Activated T-cell treated with anti-CD3 and anti-CD28 coated beads, Interleukin-2, amount 50 U/mL, for 1 hour (primary cell): ENCODE results near the gene HGD.

ENCODE experiments used
- DNase-seq: peaks from one replicate; pipeline ENCODE4 v3.0.0-alpha.2; 2020

HGD gene

DNA sequence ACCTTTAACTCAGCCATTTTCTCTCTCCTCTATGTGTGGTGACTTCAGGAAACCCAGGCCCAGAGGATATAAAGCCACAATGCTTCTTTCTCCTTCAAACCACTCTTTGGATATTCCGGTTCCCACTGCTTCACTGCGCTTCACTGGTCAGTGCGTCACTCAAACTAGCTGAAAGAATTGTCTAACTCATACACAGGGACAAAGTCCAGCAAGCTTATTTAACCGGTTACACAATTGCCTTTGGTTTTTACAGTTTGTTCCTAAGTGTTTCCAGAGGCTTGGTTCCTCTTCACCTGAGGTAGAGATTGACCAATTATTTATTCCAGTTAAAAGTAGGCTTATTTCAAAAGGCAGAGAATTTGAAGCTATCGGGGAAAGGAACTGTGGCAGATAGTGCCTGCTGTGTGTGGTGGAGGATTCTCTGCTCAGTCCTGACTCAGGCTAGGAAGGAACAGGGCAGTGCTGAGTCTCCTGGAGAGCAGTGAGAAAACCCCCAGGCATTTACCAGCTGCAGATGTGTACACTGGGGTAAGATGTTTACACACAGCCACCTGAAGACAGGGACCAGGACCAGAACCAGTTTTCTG lies at the start of gene HGD:
Gene HGD, minus strand, starts transcription at position 145 of the 587 bp plus-strand sequence. Its CDS starts 128 bp downstream, at position 17.
- no peak for DNase-seq

- DNase-seq, result no peak
Measured at GRCh38 chr3:120730576-120731542, 48.8 kb upstream of the HGD start.

- DNase-seq, result no peak
Measured at GRCh38 chr3:120726791-120727190, 44.8 kb upstream of the HGD start.

GRCh38 chr3:120719167-120719834 lies 37.3 kb upstream of the HGD start:
- DNase-seq, result peak; percentile 80

- DNase-seq, result no peak
Measured at GRCh38 chr3:120713262-120713661, 31.2 kb upstream of the HGD start.

DNA sequence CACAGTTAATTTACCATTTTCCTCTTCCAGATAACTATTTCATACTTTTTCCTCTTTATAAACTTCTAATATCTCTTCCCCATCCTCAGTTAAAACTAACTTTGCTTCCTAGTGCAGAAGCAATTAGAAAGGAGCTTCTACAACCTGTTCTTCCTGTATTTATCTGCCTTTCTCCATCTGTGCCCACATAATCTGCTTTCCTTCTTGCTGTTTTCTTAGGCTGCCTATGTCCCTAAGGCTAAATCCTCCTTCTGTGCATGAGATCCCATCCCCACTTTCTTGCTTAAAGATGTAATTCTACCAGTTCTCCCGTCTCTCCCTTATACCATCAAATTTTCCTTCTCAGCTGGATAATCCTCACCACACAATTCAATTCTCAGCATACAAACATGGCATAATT lies 28.3 kb upstream of the HGD start:
- DNase-seq, result no peak

GRCh38 chr3:120708408-120708807 lies 26.4 kb upstream of the HGD start:
- DNase-seq, result no peak

DNA sequence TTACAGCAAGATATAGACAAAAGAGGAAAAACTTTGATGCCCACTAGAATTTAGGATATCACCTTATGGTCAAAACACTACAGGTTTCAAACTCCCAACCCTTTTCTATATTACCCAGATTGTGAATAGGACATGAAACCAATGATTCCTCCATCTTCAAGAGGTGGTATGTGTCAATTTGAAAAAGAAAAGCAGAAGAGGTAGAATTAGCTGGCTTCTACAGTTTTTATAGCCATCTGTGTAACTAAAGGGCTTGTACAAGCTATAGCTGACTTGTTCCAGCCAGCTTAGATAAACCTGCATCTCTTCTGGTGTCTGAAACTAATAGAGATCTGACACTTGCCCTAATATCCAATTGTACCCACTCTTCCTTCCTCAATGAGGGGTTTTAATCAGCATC lies 24.9 kb upstream of the HGD start:
- DNase-seq, result no peak

GRCh38 chr3:120705884-120706582 lies 24.0 kb upstream of the HGD start:
- no peak for DNase-seq

DNA sequence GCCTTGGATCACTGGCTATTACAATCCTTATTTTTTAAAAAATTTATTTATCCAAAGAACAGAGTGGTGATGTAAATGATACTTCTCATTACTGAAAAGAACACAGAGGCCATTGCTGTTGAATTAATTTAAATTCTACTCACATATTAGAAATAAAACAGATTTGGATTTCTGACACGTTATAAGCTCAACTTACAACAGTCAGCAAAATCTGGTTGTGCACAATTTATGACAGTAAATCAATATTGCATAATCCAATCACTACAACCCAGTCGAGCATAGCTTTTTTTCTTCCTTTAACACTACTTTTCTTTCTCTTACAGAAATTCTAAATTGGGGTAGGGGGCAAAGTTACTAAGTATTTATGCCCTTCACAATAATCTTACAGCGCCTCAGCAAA lies 17.3 kb upstream of the HGD start:
- no peak for DNase-seq

GRCh38 chr3:120693439-120694171 lies 11.6 kb upstream of the HGD start:
- no peak for DNase-seq

DNA sequence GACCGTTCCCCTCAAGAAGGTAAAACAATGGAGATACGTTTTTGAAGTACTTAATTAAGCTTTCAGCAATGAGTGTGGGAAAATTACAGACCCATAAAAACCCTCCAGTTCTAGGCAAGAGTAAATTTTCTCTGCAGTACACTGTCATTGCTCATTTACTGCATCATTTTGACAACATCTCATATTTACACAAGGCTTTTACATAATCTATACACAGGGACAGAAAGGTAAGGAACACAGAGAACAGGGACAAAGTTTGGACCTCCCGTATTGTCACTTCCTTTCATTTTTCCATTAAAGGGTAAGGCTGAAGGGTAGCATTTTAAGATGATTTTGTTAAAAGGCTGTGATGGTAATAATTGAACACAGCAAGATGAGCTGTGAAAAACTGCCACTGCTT lies 7.4 kb upstream of the HGD start:
- DNase-seq, result no peak

GRCh38 chr3:120688121-120688520 lies 6.1 kb upstream of the HGD start:
- DNase-seq, result no peak

- no peak for DNase-seq
Measured at GRCh38 chr3:120685411-120685810, 3.4 kb upstream of the HGD start.

- DNase-seq, result no peak
Measured at GRCh38 chr3:120684896-120685295, 2.9 kb upstream of the HGD start.

- no peak for DNase-seq
Measured at GRCh38 chr3:120683671-120684301, 1.7 kb upstream of the HGD start.

- no peak for DNase-seq
Measured at GRCh38 chr3:120683213-120683612, 1.2 kb upstream of the HGD start.

DNA sequence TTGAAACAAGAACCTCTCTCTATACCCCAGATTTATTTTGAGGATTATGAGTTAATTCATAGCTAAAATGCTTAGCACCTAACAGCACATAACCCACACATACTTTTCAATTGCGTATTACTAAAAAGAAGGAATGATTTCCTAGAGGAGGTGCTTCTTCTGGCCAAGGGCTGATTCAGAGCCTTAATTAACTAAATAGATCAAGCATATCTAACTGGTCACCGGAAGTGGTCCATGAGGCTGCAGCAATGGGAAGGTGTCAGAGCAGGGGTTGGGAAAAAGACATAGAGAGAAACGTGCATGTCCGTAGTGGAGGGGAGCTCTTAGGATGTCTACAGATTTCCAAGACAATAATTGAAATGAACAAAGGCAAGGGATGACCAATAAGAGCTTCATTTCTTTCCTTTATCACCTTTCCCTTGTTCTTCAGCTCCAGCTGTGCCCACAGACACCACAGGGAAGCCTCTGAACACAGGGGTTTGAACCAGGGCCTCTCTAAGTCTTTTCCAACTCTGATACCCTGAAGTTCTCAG lies 467 bp downstream of the HGD start:
- no peak for DNase-seq

- DNase-seq, result no peak
Measured at GRCh38 chr3:120681018-120681417, 1.0 kb downstream of the HGD start.

DNA sequence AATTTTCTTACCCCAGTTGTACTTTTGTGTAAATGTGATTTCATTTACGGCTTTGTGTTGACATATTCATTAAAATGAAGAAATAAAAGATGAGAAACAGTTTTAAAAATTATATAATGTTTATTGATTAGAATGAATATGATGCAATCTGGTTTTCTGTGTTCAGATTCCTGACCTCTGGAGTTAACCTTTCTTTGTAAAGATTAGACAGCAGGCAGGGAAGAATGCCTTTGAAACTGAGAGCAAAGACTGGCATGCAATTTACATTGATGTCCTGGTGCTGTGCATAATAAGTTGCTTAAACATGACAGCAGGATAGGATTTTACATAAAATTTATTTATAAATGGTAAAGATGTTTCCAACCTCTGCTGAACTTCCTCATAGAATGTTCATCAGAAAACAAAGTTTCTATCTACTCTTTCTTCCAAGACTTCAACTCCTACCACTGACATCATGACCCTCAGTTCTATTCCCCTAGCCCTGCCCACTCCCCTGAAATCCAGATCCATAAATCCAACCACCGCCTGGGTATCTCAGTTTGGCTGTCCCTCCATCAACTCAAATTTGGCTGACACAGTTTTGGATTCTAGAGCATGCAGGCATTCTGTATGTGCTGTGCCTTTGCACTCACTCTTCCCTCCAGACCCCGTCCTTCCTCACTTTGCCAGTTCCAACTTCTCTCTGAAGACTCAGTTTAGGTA lies 1.7 kb downstream of the HGD start:
- no peak for DNase-seq

DNA sequence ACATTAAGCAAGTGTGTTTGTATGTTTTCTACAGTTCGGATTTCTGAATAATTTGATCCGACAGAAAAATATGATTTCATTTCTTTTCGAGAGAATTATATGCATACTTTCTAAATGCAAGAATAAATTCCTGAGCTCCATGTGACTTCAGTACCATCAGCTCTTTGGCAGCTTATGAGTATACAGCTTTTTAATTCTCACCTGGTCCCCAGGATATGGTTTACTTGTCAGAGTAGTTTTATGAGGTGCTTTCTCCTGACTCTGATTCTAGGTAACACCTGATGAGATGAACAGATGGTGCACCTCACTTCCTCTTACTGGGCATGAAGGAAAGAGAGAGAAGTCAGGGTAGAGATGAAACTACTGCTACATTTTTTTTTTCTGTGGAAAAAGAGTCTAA lies 3.1 kb downstream of the HGD start:
- no peak for DNase-seq
